BE2C (cell line): ENCODE results near the gene KCNN3.
A peak's percentile ranks its signal among the peaks of the same experiment; 100 is the strongest.

Experiments used
- DNase-seq: peaks from one replicate; pipeline ENCODE4 v3.0.0-alpha.2; 2020
- H3K27me3 ChIP-seq: fragments of 250-450 bp; sonication (Bioruptor Pico); 2 replicates; pipeline ENCODE4 v1.5.1; 2020; ENCODE audit warnings: mild to moderate bottlenecking
- H3K36me3 ChIP-seq: fragments of 250-450 bp; sonication (Bioruptor Pico); 2 replicates; pipeline ENCODE4 v1.5.1; 2020; ENCODE audit warnings: mild to moderate bottlenecking
- H3K4me1 ChIP-seq: fragments of 250-450 bp; sonication (Bioruptor Pico); 2 replicates; pipeline ENCODE4 v1.5.1; 2020
- H3K4me3 ChIP-seq: 2 replicates; pipeline ENCODE4 v1.5.1; 2011; ENCODE audit warnings: low read depth, low read length
- H3K9me3 ChIP-seq: fragments of 250-450 bp; sonication (Bioruptor Pico); 2 replicates; pipeline ENCODE4 v1.5.1; 2020
- TF ChIP-seq, protein P1 (sequence below): IDR thresholded peaks from 2 replicates; pipeline ENCODE4 v1.5.1; 2012; ENCODE audit warnings: mild to moderate bottlenecking, low read depth, low read length

Gene KCNN3

DNA sequence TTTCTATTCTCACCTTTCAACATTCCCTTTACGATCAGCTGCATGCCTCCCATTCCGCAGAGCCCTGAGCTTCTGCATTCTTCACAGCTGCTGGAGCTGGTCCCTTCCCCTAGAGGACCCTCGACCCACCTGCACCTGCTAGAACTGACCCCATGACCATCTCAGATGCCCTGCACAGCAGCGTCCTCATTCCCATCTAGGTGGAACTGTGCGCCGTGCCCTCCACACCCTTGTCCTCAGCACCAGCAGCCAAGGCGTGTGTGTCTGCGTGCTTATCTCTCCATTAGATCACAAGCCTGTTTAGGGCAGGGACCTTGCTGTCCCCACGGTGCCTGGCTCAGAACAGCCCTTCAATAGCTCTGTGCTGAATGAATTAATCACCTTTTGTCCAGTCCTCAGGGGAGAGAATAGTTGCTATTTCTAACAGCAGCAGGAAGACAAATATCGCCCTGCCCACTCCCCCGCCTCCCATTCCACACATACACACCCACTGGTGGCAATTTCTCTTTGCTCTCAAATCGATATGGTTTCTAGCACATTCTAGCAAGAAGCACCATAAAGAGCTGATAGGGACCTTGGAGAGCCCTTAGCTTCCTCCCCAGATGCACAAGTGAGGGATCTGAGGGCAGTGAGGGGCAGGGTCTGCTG lies 61.7 kb downstream of the KCNN3 start:
- H3K9me3 ChIP-seq: no peaks in the 10 kb centered on the region
- no peaks in the 10 kb centered on the region for H3K27me3 ChIP-seq
- no peaks in the 10 kb centered on the region for H3K36me3 ChIP-seq
- TF ChIP-seq, protein P1, sequence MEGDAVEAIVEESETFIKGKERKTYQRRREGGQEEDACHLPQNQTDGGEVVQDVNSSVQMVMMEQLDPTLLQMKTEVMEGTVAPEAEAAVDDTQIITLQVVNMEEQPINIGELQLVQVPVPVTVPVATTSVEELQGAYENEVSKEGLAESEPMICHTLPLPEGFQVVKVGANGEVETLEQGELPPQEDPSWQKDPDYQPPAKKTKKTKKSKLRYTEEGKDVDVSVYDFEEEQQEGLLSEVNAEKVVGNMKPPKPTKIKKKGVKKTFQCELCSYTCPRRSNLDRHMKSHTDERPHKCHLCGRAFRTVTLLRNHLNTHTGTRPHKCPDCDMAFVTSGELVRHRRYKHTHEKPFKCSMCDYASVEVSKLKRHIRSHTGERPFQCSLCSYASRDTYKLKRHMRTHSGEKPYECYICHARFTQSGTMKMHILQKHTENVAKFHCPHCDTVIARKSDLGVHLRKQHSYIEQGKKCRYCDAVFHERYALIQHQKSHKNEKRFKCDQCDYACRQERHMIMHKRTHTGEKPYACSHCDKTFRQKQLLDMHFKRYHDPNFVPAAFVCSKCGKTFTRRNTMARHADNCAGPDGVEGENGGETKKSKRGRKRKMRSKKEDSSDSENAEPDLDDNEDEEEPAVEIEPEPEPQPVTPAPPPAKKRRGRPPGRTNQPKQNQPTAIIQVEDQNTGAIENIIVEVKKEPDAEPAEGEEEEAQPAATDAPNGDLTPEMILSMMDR: no peak
- peak overlapping the region; percentile 41 for H3K4me3 ChIP-seq
- peak; percentile 68 for DNase-seq
- peaks cover 41% of the 10 kb centered on the region for H3K4me1 ChIP-seq

DNA sequence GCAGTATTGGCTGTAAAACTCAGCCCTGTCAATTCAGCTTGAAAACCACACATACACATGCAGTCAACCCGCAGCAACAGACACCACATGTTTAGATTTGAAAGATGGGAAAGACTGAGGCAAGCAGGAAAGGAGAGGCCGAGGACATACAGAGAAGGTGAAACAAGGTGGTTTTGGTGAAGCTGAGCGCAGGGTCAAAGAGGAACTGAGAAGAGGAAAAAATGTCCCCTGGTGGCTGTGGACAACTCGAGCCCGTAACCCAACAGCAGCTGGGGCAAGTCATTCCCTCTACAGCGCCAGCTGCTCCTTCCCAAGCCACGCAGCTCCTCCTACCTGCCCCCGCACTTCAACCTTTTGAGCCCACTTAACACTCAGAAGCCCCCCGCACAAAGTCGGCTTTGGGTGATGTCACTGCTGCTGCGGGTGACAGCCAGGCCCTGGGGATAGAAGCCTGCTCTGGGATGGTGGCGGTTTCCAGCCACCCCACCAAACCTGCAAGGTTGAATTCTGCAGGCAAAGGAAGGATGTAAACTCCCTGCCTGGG lies 63.0 kb downstream of the KCNN3 start:
- TF ChIP-seq, protein P1: 0 out of 2 replicates have a peak, but pooled peaks have one; percentile 8
- DNase-seq: no peak
- no peaks in the 10 kb centered on the region for H3K36me3 ChIP-seq
- H3K4me1 ChIP-seq: peaks cover 41% of the 10 kb centered on the region
- H3K9me3 ChIP-seq: no peaks in the 10 kb centered on the region
- no peaks in the 10 kb centered on the region for H3K27me3 ChIP-seq
- no peak overlapping the region for H3K4me3 ChIP-seq

DNA sequence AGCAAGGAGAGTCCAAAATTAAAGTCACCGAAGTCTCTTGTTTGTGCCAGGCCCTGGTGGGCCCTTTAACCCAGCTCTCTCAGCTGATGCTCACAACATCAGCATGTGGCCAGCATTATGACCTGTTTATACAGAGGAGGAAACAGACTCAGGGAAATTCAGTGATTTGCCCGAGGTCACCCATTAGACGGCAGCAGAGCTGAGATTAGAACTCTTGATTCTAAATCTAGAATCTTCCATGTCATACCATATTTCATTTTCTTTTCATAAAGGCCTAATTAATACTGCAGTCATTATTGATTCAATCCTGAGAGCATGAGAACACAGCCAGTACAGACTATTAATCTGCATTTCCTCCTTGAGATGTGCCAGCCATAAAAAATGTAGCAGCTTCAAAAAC lies 63.7 kb downstream of the KCNN3 start:
- H3K4me3 ChIP-seq: no peak overlapping the region
- DNase-seq: no peak
- H3K9me3 ChIP-seq: no peaks in the 10 kb centered on the region
- TF ChIP-seq, protein P1: no peak
- H3K36me3 ChIP-seq: no peaks in the 10 kb centered on the region
- no peaks in the 10 kb centered on the region for H3K27me3 ChIP-seq
- peaks cover 41% of the 10 kb centered on the region for H3K4me1 ChIP-seq

DNA sequence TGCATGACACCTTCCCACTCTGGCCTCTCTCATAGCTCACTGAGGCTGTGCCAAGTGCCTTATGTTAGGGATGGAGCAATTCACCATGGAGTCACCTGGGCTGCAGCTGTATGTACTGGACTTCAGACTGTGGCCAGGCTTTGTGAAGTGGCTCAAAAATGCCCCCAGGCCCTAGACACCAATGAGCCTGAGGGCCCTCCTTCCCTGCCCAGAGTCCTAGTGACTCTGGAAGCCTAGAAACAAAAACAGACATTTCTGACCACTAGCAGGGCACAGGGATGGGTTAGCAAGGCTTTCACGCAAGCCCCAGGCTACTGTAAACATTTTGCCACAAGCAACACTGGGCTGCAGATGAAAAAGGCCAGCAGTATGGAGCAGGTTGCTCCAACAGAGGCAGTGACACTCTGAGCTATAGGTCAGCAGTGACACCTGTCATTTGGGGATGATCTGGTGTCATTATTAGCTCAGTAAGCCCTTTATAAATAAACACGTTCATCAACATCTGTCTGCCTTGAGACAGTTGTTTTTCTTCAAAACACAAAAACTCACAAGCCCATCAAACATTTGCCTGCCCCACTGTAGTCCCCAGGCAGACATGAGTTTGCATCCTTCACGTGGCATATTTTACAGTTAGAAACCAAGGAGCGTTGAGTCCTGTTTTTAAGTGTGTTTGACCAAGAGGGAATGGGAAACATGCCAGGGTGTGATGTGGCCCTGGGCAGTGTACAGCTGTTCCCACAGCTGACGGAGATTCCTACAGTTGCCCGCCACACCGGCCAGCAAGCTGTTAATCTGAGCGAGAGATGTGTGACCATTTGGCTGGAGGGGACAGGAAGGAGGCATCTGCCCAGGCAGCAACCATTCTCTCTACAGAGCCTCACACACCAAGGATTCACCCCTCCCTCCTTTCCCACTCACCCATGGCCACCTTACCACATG lies 66.8 kb downstream of the KCNN3 start:
- Histone ChIP-seq H3K4me1 (peaks cover 15% of the 10 kb centered on the region), H3K4me3 (no peak overlapping the region), H3K9me3 (no peaks in the 10 kb centered on the region), H3K27me3 (no peaks in the 10 kb centered on the region), H3K36me3 (no peaks in the 10 kb centered on the region)
- no peak for DNase-seq
- TF ChIP-seq, protein P1: no peak

DNA sequence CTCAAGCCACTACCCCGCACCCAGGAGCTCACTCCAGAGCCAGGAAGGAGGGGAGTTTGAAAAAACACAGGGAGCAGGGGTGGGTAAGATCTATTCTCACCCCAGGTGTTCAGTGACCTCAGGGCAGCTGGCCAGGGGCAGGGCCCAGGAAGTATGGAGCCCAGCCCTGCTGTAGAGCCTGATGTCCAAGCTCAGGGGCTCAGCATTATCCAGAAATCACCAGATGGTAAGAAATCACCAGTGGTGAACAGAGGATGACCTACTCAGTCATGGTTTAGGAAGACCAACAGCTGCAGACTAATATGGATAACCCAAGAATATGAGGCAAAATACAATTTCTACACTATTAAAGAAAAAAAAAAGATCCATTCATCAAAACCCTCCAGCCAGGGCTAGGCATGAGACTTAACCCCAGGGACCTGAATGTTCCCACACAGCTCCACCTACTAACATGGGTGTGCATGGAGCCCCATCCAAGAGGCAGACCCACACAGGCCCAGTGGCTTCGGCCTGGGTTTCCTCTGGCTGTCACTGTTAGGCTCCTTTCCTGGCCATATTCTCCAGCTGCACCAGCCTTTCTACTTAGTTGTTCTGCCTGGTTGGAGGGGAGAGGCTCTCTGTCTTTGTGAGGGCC lies 67.6 kb downstream of the KCNN3 start:
- H3K9me3 ChIP-seq: no peaks in the 10 kb centered on the region
- H3K4me3 ChIP-seq: no peak overlapping the region
- H3K36me3 ChIP-seq: no peaks in the 10 kb centered on the region
- no peaks in the 10 kb centered on the region for H3K27me3 ChIP-seq
- no peak for DNase-seq
- peaks cover 7% of the 10 kb centered on the region for H3K4me1 ChIP-seq
- TF ChIP-seq, protein P1: no peak
